ENCODE measurements around the gene PGP.

Gene PGP

DNA sequence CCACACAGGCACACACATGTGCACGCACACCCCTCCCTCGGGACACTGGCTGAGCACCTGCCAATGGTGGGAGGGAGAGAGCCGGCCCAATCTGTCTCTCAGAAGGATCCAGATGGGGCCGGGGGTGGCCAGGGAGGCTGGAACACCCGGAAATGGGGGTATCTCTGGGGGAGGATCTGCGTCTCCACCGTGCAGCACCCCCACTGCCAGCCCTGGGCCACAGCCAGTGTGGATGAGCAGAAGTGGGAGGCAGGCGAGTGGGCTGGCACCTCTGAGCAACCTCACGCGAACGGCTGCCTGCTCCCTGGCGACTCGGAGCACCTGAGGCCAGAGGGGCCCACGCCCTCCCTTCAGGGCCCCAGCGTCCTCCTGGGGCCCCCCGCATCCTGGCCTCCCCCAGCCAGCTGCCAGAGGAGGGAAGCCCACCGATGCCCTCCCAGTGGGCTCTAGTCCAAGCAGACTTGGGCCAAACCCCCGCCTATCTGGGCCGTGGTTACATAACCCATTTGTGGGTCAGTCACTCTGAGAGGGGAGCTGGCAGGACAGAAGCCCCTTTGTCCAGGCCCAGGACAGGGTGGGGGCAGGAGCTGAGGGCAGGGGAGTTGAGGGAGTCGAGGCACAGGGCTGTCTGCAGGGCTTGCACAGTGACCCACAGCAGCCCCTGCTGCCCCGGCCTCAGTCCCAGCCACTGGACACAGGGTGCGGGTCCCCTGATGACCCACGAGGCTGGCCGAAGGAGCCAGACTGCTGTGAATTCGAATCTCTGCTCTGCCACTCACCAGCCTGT lies 23.8 kb downstream of the PGP start:
- TF ChIP-seq, protein P1, sequence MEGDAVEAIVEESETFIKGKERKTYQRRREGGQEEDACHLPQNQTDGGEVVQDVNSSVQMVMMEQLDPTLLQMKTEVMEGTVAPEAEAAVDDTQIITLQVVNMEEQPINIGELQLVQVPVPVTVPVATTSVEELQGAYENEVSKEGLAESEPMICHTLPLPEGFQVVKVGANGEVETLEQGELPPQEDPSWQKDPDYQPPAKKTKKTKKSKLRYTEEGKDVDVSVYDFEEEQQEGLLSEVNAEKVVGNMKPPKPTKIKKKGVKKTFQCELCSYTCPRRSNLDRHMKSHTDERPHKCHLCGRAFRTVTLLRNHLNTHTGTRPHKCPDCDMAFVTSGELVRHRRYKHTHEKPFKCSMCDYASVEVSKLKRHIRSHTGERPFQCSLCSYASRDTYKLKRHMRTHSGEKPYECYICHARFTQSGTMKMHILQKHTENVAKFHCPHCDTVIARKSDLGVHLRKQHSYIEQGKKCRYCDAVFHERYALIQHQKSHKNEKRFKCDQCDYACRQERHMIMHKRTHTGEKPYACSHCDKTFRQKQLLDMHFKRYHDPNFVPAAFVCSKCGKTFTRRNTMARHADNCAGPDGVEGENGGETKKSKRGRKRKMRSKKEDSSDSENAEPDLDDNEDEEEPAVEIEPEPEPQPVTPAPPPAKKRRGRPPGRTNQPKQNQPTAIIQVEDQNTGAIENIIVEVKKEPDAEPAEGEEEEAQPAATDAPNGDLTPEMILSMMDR (IDR thresholded peaks at IDR 0.05; ENCODE audit: low read depth, low read length, missing control alignments): no peak
- H3K27ac ChIP-seq: no peak overlapping the region
- no peak for DNase-seq
- in situ Hi-C loops (cut with HindIII; ENCODE audit: low pct_ligation_motif_present, low sequenced_read_pairs): no loop called here
- H3K36me3 ChIP-seq (replicated peaks): no peaks in the 10 kb centered on the region
- H3K4me3 ChIP-seq (ENCODE audit: low read depth, low read length): no peak overlapping the region
- H3K27me3 ChIP-seq (replicated peaks): peaks cover 17% of the 10 kb centered on the region

DNA sequence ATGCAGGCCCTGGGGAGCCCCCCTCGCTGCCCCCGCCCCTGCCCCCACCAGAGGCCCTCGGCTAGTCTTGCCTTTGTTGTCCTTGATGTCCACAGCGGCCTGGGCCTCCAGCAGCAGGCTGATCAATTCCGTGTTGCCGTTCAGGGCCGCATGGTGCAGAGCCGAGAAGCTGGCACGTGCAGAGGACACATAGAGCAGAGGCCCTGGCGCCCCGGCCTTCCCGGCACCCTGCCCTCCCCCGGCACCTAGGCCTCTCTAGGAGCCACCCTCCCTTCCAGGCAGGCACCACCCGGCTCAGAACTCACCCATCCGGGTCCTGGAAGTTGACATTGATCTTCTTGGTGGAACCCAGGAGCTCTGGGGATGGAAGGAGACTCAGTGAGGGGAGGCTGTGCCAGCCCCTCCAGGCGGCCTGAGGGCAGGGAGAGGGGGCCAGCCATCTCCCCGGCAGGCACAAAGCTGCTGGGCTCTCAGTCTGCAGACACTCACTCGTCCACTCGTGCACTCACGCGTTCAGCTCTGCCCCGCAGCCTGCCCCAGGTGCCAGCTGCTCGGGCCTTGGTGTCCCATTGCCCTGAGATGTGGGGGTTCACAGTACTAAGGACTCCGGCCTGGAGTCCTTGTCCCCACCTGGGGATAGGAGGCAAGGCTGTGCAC lies 24.5 kb downstream of the PGP start:
- DNase-seq: no peak
- Histone ChIP-seq H3K27ac (no peak overlapping the region), H3K27me3 (replicated peaks) (peaks cover 10% of the 10 kb centered on the region), H3K4me3 (ENCODE audit: low read depth, low read length) (no peak overlapping the region), H3K36me3 (replicated peaks) (no peaks in the 10 kb centered on the region)
- TF ChIP-seq, protein P1 (IDR thresholded peaks at IDR 0.05; ENCODE audit: low read depth, low read length, missing control alignments): no peak
- in situ Hi-C loops (cut with HindIII; ENCODE audit: low pct_ligation_motif_present, low sequenced_read_pairs): no loop called here

DNA sequence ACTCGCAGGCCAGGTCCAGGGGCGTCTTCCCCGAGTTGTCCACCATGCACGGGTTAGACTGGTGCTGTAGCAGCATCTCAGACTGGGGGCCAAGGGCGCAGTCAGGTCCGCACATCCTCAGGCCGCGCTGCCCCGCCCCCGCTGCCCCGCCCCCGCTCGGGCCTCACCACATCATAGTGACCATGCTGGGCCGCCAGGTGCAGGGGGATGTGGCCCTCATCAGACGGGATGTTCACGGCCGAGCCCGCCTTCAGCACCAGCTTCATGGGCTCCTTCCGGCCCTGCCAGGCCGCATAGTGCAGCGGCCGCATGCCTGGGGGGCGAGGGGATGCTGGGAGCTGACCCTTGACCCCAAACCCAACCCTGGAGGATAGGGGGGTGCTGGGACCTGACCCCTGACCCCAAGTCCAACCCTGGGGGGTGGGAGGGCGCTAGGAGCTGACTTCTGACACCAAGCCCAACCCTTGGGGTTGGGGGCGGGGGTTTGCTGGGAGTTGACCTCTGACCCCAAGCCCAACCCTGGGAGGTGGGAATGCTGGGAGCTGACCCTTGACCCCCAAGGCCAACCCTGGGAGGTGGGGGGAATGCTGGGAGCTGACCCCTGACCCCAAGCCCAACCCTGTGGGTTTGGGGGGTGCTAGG lies 25.3 kb downstream of the PGP start:
- no peak for DNase-seq
- no peaks in the 10 kb centered on the region for H3K36me3 ChIP-seq (replicated peaks)
- TF ChIP-seq, protein P1 (IDR thresholded peaks at IDR 0.05; ENCODE audit: low read depth, low read length, missing control alignments): no peak
- in situ Hi-C loops (cut with HindIII; ENCODE audit: low pct_ligation_motif_present, low sequenced_read_pairs): no loop called here
- H3K27ac ChIP-seq: no peak overlapping the region
- peaks cover 3% of the 10 kb centered on the region for H3K27me3 ChIP-seq (replicated peaks)
- no peak overlapping the region for H3K4me3 ChIP-seq (ENCODE audit: low read depth, low read length)

DNA sequence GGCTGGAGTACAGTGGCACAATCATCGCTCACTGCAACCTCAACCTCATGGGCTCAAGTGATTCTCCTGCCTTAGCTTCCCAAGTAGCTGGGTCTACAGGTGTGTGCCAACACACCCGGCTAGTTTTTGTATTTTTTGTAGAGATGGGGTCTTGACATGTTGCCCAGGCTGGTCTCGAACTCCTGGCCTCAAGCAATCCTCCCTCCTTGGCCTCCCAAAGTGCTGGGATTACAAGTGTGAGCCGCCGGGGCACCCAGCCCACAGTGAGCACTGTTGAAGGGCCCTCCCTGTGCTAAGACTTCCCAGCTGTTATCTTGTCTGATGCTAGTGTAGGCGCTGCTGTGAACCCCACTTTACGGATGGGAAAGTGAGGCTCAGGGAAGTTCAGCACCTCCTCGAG lies 26.2 kb downstream of the PGP start:
- in situ Hi-C loops (cut with HindIII; ENCODE audit: low pct_ligation_motif_present, low sequenced_read_pairs): no loop called here
- Histone ChIP-seq H3K4me3 (ENCODE audit: low read depth, low read length) (no peak overlapping the region), H3K36me3 (replicated peaks) (no peaks in the 10 kb centered on the region), H3K27me3 (replicated peaks) (no peaks in the 10 kb centered on the region), H3K27ac (no peak overlapping the region)
- TF ChIP-seq, protein P1 (IDR thresholded peaks at IDR 0.05; ENCODE audit: low read depth, low read length, missing control alignments): no peak
- no peak for DNase-seq

DNA sequence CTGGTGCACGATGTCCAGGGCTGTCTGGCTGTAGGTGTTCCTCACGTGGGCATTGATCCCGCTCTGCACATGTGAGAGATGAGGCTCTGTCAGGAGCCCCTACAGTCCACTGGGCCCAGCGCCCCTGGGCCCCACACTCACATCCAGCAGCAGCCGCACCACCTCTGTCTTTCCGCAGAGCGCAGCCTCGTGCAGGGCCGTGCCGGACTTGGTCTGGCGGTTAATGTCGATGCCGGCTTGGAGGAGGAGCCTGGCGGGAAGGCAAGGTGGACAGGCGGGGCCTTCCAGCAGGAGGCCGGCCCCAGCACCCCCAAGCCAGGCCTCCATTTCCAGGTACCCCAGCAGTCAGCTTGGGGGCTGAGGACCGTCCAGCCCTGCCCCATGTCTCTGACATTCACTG lies 27.4 kb downstream of the PGP start:
- in situ Hi-C loops (cut with HindIII; ENCODE audit: low pct_ligation_motif_present, low sequenced_read_pairs): no loop called here
- Histone ChIP-seq H3K36me3 (replicated peaks) (no peaks in the 10 kb centered on the region), H3K4me3 (ENCODE audit: low read depth, low read length) (no peak overlapping the region), H3K27me3 (replicated peaks) (no peaks in the 10 kb centered on the region), H3K27ac (no peak overlapping the region)
- TF ChIP-seq, protein P1 (IDR thresholded peaks at IDR 0.05; ENCODE audit: low read depth, low read length, missing control alignments): no peak
- DNase-seq: no peak

Data from brain microvascular endothelial cell (primary cell).